PFSK-1 (cell line): ENCODE results near the gene DCTN1.

Source experiments
- FOXP2 ChIP-seq: optimal IDR thresholded peaks from 2 replicates; pipeline ENCODE3; 2011; ENCODE audit warnings: borderline replicate concordance, control low read depth, inconsistent platforms; ENCODE audit not compliant: insufficient read depth; ENCODE audit errors: extremely low read length, extremely low read depth
- POLR2AphosphoS5 ChIP-seq: IDR thresholded peaks from 2 replicates; pipeline ENCODE4 v1.6.1; 2012; ENCODE audit warnings: low read depth, mild to moderate bottlenecking, control low read depth, low read length, moderate library complexity
- SIN3A ChIP-seq: IDR thresholded peaks from 2 replicates; pipeline ENCODE4 v1.6.1; 2012; ENCODE audit warnings: mild to moderate bottlenecking, low read length, moderate library complexity, borderline replicate concordance; ENCODE audit not compliant: insufficient read depth
- TAF1 ChIP-seq: IDR thresholded peaks from 2 replicates; pipeline ENCODE4 v1.6.1; 2012; ENCODE audit warnings: low read length, control low read depth, borderline replicate concordance; ENCODE audit not compliant: insufficient read depth
- TF ChIP-seq, protein P1 (sequence below), 2 experiments: IDR thresholded peaks; 2 replicates each; pipeline versions ENCODE4 v1.6.1 to v1.8.0; 2011 to 2012; ENCODE audit warnings: low read depth in 2 of 2, low read length in 2 of 2, control low read depth in 1 of 2, inconsistent platforms in 1 of 2, mild to moderate bottlenecking in 1 of 2, moderate library complexity in 1 of 2; ENCODE audit not compliant: insufficient read depth in 1 of 2

DNA sequence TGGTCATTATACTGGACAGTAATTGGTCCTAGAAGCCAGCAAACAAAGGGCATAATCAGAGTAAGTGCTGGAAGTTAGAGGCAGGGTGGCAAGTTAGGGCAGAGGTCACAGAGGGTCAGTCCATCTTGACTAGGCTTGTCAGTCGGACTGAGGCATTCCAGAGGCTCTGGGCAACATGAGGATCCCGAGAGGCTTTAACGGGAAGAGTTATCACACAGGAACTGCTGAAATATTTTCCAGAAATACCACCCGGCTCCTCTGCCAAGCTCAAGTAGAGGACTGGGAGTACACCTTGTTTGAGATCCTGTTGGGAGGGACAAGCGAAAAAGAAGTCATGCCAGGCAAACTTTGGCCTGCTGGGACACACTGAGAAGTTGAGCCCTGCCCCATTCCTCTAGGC is 27.6 kb upstream of the DCTN1 start:
- TF ChIP-seq POLR2AphosphoS5 (no peak), TAF1 (no peak), SIN3A (no peak), FOXP2 (no peak)
- TF ChIP-seq, protein P1, sequence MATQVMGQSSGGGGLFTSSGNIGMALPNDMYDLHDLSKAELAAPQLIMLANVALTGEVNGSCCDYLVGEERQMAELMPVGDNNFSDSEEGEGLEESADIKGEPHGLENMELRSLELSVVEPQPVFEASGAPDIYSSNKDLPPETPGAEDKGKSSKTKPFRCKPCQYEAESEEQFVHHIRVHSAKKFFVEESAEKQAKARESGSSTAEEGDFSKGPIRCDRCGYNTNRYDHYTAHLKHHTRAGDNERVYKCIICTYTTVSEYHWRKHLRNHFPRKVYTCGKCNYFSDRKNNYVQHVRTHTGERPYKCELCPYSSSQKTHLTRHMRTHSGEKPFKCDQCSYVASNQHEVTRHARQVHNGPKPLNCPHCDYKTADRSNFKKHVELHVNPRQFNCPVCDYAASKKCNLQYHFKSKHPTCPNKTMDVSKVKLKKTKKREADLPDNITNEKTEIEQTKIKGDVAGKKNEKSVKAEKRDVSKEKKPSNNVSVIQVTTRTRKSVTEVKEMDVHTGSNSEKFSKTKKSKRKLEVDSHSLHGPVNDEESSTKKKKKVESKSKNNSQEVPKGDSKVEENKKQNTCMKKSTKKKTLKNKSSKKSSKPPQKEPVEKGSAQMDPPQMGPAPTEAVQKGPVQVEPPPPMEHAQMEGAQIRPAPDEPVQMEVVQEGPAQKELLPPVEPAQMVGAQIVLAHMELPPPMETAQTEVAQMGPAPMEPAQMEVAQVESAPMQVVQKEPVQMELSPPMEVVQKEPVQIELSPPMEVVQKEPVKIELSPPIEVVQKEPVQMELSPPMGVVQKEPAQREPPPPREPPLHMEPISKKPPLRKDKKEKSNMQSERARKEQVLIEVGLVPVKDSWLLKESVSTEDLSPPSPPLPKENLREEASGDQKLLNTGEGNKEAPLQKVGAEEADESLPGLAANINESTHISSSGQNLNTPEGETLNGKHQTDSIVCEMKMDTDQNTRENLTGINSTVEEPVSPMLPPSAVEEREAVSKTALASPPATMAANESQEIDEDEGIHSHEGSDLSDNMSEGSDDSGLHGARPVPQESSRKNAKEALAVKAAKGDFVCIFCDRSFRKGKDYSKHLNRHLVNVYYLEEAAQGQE (IDR thresholded peaks at IDR 0.05; ENCODE audit: insufficient read depth in 1 of 2, low read depth in 2 of 2, low read length in 2 of 2) = no peak
